GM12864 (cell line): ENCODE results near the gene DHRS3.

Experiments
- DNase-seq: peaks from one replicate; pipeline ENCODE4 v3.0.0-alpha.2; 2011; ENCODE audit warnings: low read depth
- H3K4me3 ChIP-seq: 2 replicates; pipeline ENCODE4 v1.5.1; 2011; ENCODE audit warnings: mild to moderate bottlenecking, low read depth, low read length, control low read depth
- CTCF ChIP-seq: IDR thresholded peaks from 2 replicates; pipeline ENCODE4 v1.5.1; 2011; ENCODE audit warnings: low read depth, mild to moderate bottlenecking, moderate library complexity, low read length, control low read depth, inconsistent platforms; ENCODE audit errors: missing control alignments

The DHRS3 gene

DNA sequence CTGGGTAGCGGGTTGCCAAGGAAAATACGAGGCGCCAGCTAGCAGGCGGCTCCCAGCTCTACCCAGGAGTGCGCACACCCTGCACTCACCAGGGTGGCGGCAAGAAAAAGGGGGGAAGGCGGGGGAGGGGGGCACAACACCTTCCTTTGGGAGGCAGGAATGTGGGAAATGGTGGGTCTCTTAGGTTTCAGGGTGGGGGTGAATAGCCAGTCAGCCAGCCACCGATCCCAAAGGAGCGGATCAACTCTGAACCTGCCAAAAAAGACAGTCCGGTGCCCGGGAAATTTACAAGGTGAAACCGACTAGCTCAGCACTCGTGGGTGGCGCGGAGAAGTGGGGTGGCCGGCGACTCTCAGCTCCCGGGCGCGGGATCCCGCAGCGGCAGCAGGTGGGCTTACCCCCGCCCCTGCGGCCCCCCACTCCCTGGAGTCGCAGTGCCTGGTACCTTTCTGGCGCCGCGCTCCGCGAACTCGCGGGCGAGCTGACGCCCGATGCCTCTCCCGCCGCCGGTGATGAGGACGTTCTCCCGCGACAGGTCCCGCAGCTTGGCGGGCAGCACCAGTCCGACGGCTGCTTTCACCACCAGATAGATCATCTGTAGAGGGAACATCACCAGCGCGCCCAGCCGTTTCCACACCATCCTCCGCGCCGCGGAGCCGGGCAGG is 1.2 kb downstream of the DHRS3 start:
- no peak for DNase-seq
- TF ChIP-seq CTCF = no peak
- H3K4me3 ChIP-seq = peak overlapping the region; percentile 14

DNA sequence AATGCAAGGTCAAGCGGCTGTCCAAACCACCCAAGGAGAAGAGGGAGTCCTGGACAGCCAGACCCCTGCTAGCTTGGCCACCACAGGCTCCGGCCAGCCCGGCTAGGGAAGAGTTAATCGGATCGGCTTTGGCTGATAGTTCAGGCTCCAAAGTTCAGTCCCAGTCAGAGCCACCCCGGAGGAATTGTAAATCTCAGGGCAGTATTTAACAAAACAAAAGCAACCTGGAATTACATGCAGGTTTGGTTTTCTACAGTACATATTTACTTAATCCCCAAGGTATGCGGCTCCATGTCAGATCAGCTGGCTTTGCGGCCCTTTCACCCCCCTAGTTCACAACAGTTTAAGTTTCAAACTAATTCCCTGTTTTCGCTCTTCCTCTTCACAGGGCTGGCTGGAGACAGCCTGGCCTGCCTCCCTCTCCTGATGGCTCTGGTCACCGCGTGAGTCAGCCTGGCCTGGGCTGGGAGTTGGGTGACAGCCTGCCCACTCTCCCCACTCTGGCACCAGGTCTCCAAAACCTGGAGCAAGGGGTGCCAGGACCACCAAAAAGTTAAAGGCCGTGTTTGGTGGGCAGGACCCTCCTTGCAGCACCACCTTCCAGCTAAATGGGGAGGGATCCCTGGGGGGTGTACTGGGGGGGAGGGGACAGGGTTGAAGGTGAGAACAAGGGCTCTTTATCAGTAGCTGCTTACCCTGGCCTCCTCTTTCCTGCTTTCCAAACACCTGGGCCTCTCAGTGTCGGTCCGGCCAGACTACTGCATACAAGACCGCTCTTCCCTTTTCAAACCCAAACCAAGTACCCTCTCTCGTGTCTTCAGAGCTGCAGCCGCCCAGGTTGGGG is 1.9 kb downstream of the DHRS3 start:
- no peak overlapping the region for H3K4me3 ChIP-seq
- DNase-seq = no peak

GRCh38 chr1:12615159-12615864 is 2.7 kb downstream of the DHRS3 start:
- H3K4me3 ChIP-seq = no peak overlapping the region
- no peak for TF ChIP-seq CTCF
- DNase-seq = no peak

More for the DNA sequence above, 1.9 kb downstream of the DHRS3 start:
- TF ChIP-seq CTCF = no peak

- no peak for TF ChIP-seq CTCF
- DNase-seq = no peak
- no peak overlapping the region for H3K4me3 ChIP-seq
Measured at GRCh38 chr1:12614402-12615158, 3.4 kb downstream of the DHRS3 start.

DNA sequence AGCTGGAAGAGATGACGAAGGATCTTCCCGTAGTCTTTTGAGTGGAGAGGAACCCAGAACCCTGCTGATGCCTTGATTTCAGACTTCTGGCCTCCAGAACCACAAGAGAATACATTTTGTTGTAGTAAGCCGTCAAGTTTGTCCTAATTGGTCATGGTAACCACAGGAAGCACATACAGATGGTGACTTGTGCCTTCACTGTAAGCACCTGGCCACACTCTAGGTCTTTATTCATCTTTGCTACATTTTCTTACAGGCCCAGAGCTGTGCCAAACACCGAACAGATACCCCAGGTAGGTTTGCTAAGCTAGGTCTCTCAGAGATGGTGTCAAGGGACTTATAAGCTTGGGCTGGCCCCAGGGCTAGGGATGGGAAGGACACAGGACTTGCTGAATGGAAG is 4.8 kb downstream of the DHRS3 start:
- DNase-seq = no peak
- H3K4me3 ChIP-seq = no peak overlapping the region
- TF ChIP-seq CTCF = no peak

DNA sequence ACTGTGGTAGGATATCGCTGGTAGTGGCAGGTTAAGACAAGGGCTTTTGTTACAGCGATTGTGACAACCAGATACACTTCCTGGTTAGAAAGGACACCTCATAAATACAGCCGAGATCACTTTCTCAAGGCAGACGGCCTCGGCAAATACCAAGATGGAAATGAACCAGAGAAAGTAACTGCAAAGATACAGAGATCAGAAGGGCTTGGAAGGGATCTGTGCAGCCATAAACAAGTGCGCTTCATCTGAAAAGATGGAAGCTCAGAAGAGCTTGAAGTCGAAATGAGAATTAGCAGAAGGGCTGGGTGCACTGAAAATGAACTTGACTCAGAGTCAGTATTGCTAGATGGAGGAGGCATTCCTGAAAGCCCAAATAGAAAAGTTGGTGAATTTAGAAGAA is 7.1 kb downstream of the DHRS3 start:
- H3K4me3 ChIP-seq = no peak overlapping the region
- no peak for DNase-seq
- TF ChIP-seq CTCF = no peak
